GM21529 (cell line): Measurements from ENCODE around the gene SCNN1A.
"Not testable (repeated sequence)": the region's sequence is repeated elsewhere in the genome, so short reads cannot be mapped to it uniquely, and the experiment has no call there.

Experiments used
- ATAC-seq: cut with Tn5 transposase; IDR thresholded peaks from one replicate; pipeline ENCODE4 v1.9.1; 2021; ENCODE audit not compliant: unreplicated experiment

The SCNN1A gene

DNA sequence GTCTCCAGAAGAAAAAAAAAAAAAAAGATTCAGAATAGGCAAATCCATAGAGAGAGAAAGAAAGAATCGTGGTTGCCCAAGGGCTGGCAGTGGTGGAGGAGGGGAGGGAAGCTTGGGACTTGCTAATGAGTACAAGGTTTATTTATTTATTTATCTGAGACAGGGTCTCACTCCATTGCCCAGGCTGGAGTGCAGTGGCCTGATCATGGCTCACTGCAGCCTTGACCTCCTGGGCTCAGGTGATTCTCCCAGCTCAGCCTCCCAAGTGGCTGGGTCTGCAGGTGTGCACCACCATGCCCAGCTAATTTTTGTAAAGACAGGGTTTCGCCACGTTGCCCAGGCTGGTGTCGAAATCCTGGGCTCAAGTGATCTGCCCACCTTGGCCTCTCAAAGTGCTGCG lies 23.7 kb downstream of the SCNN1A start:
- ATAC-seq: no peak

DNA sequence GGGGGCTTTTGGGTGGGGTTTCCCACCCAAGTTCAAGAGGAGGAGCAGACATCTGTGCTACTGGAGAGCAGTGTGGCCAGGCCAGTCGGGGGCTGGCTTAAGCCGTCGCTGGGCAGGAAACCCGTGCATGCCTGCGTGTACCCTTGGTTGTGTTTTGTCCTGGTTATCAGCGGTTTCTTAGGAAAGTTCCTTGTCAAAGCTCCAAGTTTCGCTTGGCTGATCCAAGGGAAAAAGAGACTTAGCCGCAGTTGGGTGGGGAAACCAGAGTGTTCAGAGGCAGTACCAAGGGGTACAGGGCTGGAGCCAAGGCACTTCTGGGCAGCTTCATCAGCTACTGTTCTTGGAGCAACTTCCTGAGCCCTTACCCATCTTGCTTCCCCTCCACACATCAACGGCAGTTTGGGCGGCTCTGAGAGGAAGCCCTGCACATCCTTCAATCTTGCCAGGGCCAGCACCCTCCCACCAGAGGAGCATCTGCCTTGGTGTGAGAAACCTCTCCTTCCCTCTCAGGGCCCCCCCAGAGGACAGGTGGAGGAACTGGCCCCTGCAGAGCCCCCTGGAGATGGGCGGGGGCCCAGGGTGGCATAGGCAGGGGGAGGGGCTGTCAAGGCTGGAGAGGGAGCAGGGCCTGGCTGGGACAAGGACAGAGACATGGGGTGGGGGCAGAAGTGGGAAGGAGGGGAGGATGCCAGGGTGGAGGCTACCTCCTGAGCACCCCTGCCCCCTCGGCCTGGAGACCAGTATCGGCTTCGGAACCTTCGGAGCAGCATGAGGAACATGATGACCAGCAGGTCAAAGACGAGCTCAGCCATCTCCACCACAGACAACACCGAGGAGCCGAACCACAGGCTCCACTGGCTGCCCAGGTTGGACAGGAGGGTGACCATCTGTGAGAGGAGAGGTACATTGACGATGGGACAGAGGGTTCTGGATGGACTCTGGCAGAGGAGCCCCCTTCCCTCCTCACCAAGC lies 27.7 kb downstream of the SCNN1A start:
- no peak for ATAC-seq

DNA sequence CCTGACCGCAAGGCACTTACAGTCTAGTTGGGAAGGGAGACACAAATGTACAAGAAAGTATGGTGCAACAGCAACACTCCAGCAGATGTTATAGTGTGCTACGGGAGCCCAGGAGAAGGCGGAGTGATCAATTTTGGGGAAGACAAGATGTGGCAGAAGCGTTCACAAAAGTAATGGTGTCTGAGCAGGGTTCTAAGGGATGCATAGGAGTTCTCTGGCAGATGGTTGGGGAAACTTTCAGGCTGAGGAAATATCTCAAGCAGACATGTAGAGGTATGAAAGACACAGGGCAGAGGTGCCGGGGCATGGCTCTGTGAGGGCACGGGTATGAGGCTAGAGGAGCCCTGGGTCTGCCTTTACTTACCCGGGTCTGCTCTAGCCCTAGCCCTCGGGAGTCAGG lies 28.4 kb downstream of the SCNN1A start:
- no peak for ATAC-seq

DNA sequence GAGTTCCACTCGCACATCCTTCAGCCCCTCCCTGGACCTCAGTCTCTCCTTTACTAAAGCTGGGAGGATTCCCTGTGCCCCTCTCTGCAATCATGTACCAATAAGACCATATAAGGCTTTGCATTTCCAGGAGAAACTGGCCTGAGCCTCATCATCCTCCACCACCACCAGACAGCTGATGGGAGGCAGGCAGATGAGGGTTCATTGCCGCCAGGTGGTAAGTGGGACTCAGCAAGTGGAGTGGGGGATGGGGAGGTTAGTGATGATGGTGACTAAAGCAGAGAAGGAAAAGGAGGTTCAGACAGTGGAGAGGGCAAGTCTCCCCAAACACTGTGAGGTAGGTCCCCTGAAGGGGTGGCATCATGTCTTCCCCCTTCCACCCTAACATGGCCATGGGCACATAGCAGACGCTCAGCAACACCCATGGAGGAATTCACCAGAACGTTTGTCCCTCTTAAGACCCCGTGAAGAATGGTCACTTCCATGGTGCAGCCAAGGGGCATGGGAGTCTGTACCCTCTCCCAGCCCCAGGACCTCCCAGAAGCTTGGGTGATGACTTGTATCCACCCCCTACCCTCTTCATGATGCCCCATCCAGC lies 29.0 kb downstream of the SCNN1A start:
- no peak for ATAC-seq

DNA sequence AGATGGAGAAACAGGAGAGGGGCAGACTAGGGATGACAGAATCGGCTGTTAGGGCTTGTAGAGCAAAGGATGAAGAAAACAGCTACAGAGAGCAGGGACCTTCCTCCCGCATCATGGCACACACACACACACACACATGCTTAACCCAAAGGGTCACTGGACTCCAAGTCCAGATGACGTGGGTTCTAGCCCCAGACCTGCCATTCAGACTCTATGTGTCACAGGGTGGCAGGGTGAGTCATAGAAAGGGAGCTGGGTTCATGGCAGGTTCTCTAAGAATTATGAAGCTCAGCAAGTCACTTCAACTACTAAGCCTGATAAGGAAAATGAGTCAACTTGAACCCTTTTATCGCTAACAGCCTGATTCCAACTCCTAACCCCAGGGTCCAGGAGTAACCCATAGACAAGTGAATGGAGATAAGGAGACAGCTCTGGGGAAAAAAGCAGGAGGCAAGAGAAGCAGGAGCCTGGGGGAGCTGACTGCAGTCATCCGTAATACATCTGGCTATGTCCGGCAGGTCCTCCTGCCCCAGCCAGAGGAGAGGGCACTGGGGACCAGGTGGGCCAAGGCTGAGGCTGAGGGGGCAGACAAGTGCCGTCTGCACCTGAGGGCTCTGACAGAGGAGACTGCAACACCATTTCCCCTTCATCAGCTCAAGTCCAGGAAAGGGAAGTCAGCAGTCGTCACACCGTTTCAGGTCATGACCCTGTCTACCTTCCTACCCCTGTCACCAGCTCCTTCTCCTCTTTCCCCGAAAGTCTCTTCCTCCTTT lies 29.9 kb downstream of the SCNN1A start:
- no peak for ATAC-seq

DNA sequence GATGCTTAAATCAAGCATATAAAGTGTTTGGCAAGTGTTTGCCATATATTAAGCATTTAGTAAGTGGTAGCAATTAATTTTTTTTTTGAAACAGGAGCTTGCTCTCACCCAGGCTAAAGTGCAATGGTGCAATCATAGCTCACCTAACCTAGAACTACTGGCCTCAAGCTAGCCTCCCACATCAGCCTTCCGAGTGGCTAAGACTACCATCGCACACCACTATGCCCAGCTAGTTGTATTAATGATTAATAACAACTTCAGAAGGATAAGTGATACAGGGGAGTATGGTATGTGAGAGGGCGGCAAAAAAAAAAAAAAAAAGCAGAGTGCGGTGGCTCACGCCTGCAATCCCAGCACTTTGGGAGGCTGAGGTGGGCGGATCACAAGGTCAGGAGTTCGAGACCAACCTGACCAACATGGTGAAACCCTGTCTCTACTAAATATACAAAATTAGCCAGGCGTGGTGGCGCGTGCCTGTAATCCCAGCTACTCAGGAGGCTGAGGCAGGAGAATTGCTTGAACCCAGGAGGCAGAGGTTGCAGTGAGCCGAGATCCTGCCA lies 31.2 kb downstream of the SCNN1A start:
- not testable (repeated sequence) for ATAC-seq

DNA sequence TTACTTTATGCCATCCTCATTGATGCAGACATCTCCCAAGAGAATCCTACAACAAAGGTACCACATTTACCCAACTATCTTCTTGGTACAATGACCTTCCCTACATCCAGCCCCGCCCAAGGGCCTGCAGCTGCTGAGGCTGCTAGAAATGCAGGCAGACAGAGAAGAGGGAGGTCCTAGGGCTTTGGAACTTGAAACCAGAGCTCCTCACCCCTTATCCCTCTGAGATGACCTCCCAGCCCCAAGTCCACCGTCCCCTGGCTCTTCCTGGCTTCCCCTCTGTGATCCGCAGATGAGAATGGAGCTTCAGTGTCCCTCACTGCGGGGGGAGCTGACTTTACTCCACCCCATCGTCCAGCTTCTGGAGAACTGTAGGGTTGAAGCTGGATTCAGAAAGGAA lies 31.8 kb downstream of the SCNN1A start:
- no peak for ATAC-seq

DNA sequence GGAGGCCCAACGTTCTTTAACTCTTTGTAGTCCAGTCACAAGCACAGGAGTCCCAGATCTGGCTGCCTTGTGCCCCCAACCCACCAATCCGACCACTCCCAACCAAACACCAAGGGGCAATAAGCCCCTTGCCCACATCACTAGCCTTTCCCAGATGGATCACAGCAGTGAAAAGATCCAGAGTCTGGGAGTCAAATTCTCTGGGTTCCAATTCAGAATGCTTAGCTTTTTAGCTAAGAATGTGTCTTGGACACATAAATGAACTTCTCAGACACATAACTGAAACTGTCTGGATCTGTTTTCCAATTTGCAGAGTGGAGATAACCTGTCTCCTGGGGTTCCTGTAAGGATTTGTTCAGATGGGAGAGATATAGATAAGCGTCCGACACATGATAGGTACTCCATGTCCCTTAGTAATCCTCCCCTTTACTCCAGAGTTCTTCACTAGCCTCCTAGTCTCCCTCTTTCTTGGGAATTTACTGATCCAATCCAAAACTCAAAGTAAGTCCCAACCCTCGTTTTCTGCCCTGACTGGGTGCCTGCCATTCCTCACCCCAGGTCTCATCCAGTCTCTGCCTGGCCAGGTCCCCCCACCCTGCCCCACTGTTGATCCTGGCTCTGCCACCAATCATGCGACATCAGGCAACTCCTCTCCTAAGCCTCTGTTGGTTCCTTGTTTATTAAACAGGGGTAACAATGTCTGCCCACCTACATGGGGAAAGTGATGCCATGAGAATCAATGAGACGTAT lies 33.0 kb downstream of the SCNN1A start:
- ATAC-seq: no peak

DNA sequence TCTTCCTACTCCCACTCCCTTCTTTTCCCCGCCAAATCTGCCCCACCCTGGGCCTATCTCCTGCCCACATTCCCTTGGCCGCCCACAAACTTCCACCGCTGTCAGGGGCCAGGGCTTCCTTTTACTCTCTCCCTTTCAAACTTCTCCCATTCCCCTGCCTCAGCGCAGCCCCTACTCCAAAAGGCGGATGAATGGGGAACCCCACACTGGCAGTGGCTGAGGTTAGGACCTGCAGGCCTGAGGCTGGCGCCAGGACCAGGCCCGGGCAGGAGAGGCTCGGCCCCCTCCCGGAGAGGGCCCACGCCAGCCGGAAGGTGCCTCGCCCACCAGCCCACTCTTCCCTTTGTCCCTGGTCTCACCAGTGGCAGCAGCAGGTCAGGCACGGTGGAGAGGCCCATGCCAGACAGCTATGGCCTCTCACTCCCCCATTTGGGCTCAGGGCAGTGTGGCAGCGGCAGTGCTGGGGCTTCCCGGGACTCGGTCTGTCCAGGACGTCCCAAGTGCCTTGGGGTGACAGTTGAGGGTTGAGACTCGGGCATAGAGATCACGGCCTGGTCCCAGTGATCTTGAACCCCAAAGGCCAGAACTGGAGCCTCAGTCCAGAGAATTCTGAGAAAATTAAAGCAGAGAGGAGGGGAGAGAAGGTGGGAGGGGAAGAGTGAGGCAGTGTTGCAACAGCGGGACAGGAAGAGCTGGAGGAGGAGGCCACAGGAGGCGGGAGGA lies 33.8 kb downstream of the SCNN1A start, which contains the start of gene TNFRSF1A:
TSS of gene TNFRSF1A (minus strand) at position 660 of the 723 bp plus-strand sequence. CDS start at position 398, 262 bp downstream.
- no peak for ATAC-seq

DNA sequence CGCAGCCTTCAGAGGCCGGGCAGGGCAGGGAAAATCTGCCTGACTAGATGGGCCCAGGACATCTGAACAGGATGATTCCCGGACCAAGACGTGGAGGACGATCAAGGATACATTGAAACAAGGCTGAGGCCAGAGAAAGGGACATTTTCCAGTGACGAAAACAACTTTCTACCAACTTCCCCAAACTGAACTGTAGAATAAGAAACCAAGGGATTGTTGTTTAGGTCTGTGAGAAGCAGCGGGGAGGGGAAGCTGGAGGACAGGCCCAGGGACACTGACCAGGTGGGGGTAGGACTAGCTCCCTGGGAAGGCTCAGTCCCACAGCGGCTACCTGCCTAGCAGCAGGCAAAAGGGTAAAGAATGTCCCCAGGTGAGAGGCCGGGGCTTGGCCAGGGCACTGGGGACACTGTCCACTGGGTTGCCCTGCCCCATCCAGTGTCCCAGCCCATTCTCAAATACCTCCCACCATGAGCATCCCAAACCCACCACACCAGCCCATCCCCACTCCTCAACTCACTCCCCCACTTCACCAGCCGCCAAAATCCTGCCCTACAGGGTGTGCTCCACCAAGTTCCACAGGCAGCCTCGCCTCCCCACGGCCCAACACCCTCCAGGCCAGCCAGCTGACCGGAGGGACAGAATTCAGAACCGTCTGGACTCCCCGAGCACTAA lies 34.5 kb downstream of the SCNN1A start:
- no peak for ATAC-seq

DNA sequence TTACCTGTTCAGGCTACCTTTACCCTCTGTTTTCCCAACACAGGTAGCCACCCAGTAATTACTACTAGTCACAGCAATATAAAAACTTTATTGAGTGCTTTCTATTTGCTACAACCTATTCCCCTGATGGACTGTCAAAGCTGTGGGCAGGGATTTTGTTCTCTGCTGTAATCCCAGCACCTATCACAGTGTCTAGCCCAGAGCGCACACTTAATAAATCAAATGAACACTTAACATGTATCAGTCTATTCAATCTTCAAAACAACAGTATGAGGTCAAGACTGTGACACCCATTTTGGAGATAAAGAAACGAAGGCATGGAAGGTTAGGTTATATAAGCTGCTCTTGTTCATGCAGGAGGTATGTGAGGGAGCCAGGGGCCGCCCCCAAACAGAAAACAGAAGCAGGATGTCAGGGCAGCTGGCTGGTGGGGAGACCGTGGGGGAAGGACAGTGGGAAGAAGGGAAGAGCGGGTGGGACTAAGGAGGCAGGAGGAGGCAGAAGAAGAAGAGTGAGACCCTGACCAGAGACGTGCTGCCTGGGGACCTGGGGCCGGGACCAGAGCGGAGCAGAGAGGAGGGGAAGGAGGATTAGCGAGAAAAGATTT lies 35.2 kb downstream of the SCNN1A start:
- ATAC-seq: no peak

DNA sequence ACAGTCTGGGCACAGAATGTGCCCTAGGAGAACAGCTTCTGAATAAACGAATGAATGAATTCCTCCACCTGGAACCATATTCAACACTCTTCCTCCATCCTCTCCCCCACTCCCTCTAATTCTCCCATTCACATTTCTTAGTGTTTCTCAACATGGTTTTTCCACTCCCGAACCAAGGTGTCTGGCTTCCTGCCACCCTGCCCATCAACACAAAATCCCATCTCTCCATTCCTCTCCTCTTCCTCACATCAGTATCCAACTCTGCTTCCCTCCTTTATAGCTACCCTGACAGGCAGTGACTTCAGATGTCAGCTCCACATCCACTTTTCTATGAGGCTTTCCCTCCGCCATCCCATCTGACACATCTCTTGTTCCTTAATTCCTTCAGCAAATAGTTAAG lies 36.4 kb downstream of the SCNN1A start:
- ATAC-seq: no peak

DNA sequence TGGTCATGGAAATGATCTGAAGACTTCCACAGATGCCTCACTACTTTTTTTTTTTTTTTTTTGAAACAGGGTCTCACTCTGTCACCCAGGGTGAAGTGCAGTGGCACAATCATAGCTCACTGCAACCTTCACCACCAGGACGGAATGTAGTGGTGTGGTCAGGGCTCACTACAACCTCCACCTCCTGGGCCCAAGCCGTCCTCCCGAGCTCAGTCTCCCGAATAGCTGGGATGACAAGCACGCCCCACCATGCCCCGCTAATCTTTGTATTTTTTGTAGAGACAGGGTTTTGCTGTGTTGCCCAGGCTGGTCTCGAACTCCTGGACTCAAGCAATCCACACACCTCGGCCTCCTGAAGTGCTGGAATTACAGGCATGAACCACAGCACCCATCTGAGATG lies 36.8 kb downstream of the SCNN1A start:
- not testable (repeated sequence) for ATAC-seq

DNA sequence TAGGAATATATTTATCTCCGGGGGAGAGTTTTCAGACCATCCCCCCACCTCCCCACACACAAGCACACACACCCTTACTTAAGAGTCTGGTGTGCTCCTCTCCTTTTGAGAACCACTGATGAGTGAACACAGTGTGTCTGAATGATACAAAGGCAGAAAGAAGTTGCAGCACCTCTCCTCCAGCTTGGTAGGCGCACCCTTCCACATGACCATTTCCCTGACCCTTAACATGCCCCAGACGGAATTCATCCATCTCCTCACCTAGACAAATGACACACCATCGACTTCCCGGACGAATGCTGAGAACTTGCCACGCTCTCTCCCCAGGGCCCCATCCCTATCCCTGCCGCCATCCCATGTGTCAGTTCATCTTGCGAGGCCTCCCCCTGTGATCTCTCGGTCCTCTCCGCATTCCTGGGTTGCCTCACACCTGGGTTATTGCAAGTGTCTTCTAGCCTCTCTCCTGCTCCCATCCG lies 37.4 kb downstream of the SCNN1A start:
- ATAC-seq: no peak

DNA sequence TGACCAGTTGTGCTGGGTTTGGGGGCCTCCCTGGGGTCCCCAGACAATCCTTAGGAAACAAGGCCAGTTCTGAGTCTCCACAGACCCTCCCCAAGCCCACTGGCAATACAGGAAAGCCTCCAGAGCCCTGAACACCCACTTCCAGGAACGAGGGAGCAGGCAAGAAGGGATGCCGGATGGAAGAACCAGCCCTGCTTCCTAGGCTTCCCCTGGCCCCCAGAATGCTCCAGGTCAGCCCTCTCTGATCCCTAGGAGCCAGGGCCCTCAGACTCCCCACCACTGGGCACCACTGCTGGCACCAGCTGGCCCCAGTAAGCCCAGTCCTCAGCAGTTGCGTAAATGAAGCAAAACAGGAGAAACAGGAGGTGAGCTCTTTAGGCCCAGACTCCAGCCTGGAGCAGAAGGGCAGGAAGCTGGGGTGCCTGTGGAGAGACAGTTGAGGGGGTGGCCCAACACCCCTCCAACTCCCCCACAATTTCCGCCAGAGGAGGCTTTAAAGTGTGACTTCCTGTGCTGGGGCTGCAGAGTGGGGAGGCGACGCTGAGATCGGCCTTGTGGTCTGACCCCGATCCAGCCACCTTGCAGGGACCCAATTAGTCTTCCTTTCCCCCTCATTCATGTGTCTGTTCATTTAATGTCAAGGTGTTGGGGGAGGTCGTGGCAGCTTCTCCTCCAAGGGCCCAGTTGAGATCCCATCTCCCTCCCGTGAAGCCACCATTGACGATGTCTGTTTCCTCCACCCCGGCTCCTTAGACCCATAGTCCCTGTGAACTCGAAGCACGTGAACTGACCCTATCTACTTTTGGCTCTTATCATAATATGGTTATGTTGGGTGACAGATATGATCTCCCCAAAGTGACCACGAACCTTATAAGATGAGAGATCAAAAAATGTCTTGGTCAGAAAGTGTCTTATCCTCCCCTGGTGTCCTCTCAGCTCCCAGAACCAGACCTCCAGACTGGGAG lies 38.2 kb downstream of the SCNN1A start:
- ATAC-seq: no peak

DNA sequence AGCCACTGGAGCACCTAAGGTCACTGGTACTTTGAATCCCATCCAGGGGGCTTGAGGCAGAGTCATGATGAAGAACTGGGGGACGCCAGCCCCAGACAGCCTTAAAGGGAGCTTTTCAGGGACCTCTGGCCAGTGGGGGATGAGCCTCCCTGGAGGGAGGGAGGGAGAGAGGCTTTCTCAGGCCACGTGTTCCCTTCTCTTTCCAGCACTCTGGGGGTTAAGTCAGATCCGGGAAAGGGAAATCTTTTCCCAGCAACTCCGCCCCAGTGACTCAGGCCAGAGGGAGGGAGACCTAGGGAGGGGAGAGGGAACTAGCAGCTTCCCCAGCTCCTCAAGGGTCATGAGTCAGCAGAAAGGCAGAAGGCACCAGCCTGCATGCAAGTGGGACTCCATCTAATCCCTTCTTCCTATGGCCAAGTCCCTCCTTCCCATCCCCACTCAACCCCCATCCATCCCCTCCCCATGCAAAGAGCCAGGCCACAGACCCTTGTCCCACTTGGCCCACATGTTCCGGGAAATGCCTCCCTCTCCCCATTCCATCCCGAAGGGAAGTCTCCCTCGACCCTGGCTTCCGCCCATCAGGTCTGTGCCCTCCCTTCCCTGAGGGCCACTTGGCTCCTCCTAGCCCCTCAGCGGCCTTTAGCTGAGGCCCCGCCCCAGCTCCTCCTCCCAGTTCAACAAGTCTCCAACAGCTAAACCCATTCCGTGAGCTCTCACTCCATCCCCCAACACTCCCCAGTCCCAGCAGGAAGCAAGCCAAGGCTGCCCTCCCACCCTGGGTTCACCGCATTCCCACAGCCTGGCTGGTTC lies 39.1 kb downstream of the SCNN1A start:
- no peak for ATAC-seq
